Subcutaneous adipose tissue (tissue), 4 donors: ENCODE data around the gene GDPD5. TPM values are rescaled to one million over a fixed set of nuclear protein-coding genes. Genes with fewer than 3 reads are reported as not detected.

ENCODE experiments used
- CTCF ChIP-seq: fragments of 450-650 bp; IDR thresholded peaks from one replicate; pipeline ENCODE4 v1.5.1; 2016; ENCODE audit warnings: low read depth, mild to moderate bottlenecking, control low read depth, antibody characterized with exemption, moderate library complexity
- total RNA-seq, 4 donors: library from RNA; depleted of rRNA; stranded (reverse); fragments of >200 nt; gene quantifications; one replicate each; pipeline ENCODE4 v1.1.0, GENCODE V29; 2016

The GDPD5 gene
- total RNA-seq, 4 donors from 2014 or later: 19.2 to 96.8 (median 32.6) TPM

- no peak for TF ChIP-seq CTCF
Observed at GRCh38 chr11:75509020-75509720, 16.6 kb downstream of the GDPD5 start.

- TF ChIP-seq CTCF: no peak
Observed at GRCh38 chr11:75508051-75508561, 17.6 kb downstream of the GDPD5 start.

- TF ChIP-seq CTCF: no peak
Observed at GRCh38 chr11:75507571-75507970, 18.2 kb downstream of the GDPD5 start.

GRCh38 chr11:75506827-75507226 lies 18.9 kb downstream of the GDPD5 start:
- TF ChIP-seq CTCF: no peak

- no peak for TF ChIP-seq CTCF
Observed at GRCh38 chr11:75505916-75506692, 19.6 kb downstream of the GDPD5 start.

GRCh38 chr11:75504501-75504900 lies 21.2 kb downstream of the GDPD5 start:
- no peak for TF ChIP-seq CTCF

GRCh38 chr11:75503531-75504099 lies 22.1 kb downstream of the GDPD5 start:
- no peak for TF ChIP-seq CTCF
